Measurements from ENCODE around the gene RUSF1.

DNA sequence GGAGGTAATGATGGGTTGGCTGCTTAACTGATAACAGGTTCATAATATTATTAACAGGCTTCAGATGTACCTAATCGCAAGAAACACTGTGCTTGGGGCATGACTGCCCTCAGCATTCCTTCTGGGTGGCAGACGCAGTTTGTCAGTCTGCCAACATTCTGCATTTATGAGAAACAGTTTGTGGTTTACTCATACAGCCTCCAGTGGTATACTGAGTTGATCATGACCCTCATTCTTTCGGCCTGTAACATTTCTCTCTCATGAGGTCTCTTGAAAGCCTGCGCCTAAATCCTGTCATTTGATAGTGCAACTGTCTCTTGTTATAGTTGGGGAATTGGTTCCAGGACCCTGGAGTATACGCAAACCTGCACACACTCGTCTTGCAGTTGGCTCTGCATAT, 4.9 kb upstream of the RUSF1 start:
- TF ChIP-seq EZH2 (IDR thresholded peaks at IDR 0.05; ENCODE audit: borderline replicate concordance, low read depth, low read length, severe bottlenecking) (no peak), CTCF (IDR thresholded peaks at IDR 0.05; ENCODE audit: borderline replicate concordance, extremely low read depth, low read length, poor library complexity, severe bottlenecking) (no peak)

Measured in DND-41 (cell line).